H1 (cell line): ENCODE data around the gene LAMC3. TPM values are rescaled to one million over a fixed set of nuclear protein-coding genes. Genes with fewer than 3 reads are reported as not detected.

Experiments
- CTCF ChIA-PET: fragments of 300-600 bp; sonication (Branson Sonifier 250); formaldehyde crosslinking; loops from one replicate; lab custom pipeline; 2021; ENCODE audit not compliant: partially characterized antibody; lab: Charles Lee
- POLR2A ChIA-PET: fragments of 300-600 bp; sonication (Branson Sonifier 250); formaldehyde crosslinking; loops from one replicate; lab custom pipeline; 2021; ENCODE audit warnings: inconsistent platforms; ENCODE audit not compliant: partially characterized antibody; lab: Charles Lee
- DNase-seq, 2 experiments: peaks; one replicate each; pipeline versions ENCODE4 v3.0.0 to v3.0.0-alpha.2; 2010 to 2022; ENCODE audit warnings: low spot score in 2 of 2, low read depth in 1 of 2, mixed read lengths in 1 of 2
- FAIRE-seq: peaks from 2 replicates; lab custom pipeline; 2011; peaks lifted over from hg19 to GRCh38; lab: Jason Lieb, UNC
- H2AFZ ChIP-seq: 2 replicates; pipeline ENCODE4 v1.8.1; 2012; ENCODE audit warnings: low read length, inconsistent platforms
- H2AK5ac ChIP-seq: 2 replicates; pipeline ENCODE4 v1.6.1; 2013; ENCODE audit warnings: low read depth, low read length
- H2BK120ac ChIP-seq: replicated peaks from 2 replicates; pipeline ENCODE3; 2013; ENCODE audit warnings: low read depth, low read length, inconsistent platforms
- H2BK12ac ChIP-seq: 2 replicates; pipeline ENCODE4 v1.6.1; 2013; ENCODE audit warnings: low read depth, low read length
- H2BK15ac ChIP-seq: 2 replicates; pipeline ENCODE4 v1.6.1; 2013; ENCODE audit warnings: low read length
- H2BK20ac ChIP-seq: 2 replicates; pipeline ENCODE4 v1.6.1; 2013; ENCODE audit warnings: low read length
- H2BK5ac ChIP-seq: 2 replicates; pipeline ENCODE4 v1.6.1; 2013; ENCODE audit warnings: low read depth, low read length
- H3K14ac ChIP-seq: 2 replicates; pipeline ENCODE4 v1.6.1; 2013; ENCODE audit warnings: inconsistent platforms; ENCODE audit not compliant: insufficient read length
- H3K18ac ChIP-seq: 2 replicates; pipeline ENCODE4 v1.6.1; 2013; ENCODE audit warnings: low read length; ENCODE audit errors: extremely low read depth
- H3K23ac ChIP-seq: 2 replicates; pipeline ENCODE4 v1.6.1; 2013; ENCODE audit warnings: inconsistent platforms; ENCODE audit not compliant: insufficient read length
- H3K23me2 ChIP-seq: 2 replicates; pipeline ENCODE4 v1.6.1; 2013; ENCODE audit warnings: low read depth, low read length
- H3K27ac ChIP-seq: 2 replicates; pipeline ENCODE4 v1.6.1; 2011; ENCODE audit warnings: low read depth, low read length, inconsistent platforms
- H3K27me3 ChIP-seq, 4 experiments: replicated peaks in 1 of 4; 1 replicate in 1 of 4; 2 replicates in 3 of 4; pipeline versions ENCODE4 v1.6.1 to v1.8.1; 2011 to 2013; ENCODE audit warnings: low read length in 3 of 4, mild to moderate bottlenecking in 3 of 4, inconsistent platforms in 2 of 4, mixed read lengths in 2 of 4, moderate library complexity in 1 of 4; ENCODE audit not compliant: control insufficient read depth in 3 of 4, insufficient read depth in 3 of 4; ENCODE audit errors: extremely low read depth in 1 of 4
- H3K36me3 ChIP-seq, 4 experiments: 2 replicates each; pipeline versions ENCODE4 v1.6.1 to v1.8.1; 2011 to 2013; ENCODE audit warnings: mild to moderate bottlenecking in 4 of 4, low read length in 3 of 4, moderate library complexity in 2 of 4, control low read depth in 1 of 4, inconsistent platforms in 1 of 4; ENCODE audit not compliant: insufficient read depth in 4 of 4, control insufficient read depth in 2 of 4
- H3K4ac ChIP-seq: replicated peaks from 2 replicates; pipeline ENCODE3; 2013; ENCODE audit warnings: low read length, low read depth, mixed read lengths, inconsistent platforms; ENCODE audit not compliant: insufficient read length
- H3K4me1 ChIP-seq, 4 experiments: replicated peaks in 1 of 4; 1 replicate in 1 of 4; 2 replicates in 3 of 4; pipeline versions ENCODE4 v1.6.1 to v1.8.1; 2011 to 2013; ENCODE audit warnings: low read length in 3 of 4, inconsistent platforms in 2 of 4, mixed read lengths in 1 of 4; ENCODE audit not compliant: insufficient read depth in 4 of 4, control insufficient read depth in 3 of 4
- H3K4me2 ChIP-seq, 2 experiments: 2 replicates each; pipeline versions ENCODE4 v1.6.1 to v1.8.1; 2011 to 2013; ENCODE audit warnings: low read depth in 2 of 2, low read length in 2 of 2, control low read depth in 1 of 2, inconsistent platforms in 1 of 2, mild to moderate bottlenecking in 1 of 2; ENCODE audit not compliant: insufficient read depth in 1 of 2
- H3K4me3 ChIP-seq, 4 experiments: fragments of 200-600, 300-600 bp in 1 of 4; sonication (generic), shearing (Covaris generic), sonication (Bioruptor Twin) in 1 of 4; 2 replicates each; pipeline versions ENCODE4 v1.5.1 to v1.8.1; 2011 to 2016; ENCODE audit warnings: low read length in 4 of 4, low read depth in 3 of 4, control low read depth in 2 of 4, inconsistent platforms in 2 of 4, mild to moderate bottlenecking in 2 of 4, mixed read lengths in 1 of 4, moderate library complexity in 1 of 4; ENCODE audit not compliant: insufficient read depth in 2 of 4; ENCODE audit errors: extremely low read depth in 1 of 4
- H3K56ac ChIP-seq: replicated peaks from 2 replicates; pipeline ENCODE3; 2013; ENCODE audit warnings: low read depth, mild to moderate bottlenecking, mixed read lengths, low read length, inconsistent platforms; ENCODE audit not compliant: insufficient read length
- H3K79me1 ChIP-seq: 2 replicates; pipeline ENCODE4 v1.6.1; 2013; ENCODE audit warnings: low read depth, low read length, control low read depth
- H3K79me2 ChIP-seq, 2 experiments: 2 replicates each; pipeline versions ENCODE4 v1.6.1 to v1.8.1; 2012 to 2013; ENCODE audit warnings: low read length in 2 of 2, mild to moderate bottlenecking in 2 of 2, inconsistent platforms in 1 of 2; ENCODE audit not compliant: insufficient read depth in 2 of 2, control insufficient read depth in 1 of 2
- H3K9ac ChIP-seq, 4 experiments: replicated peaks in 1 of 4; 1 replicate in 1 of 4; 2 replicates in 3 of 4; pipeline versions ENCODE4 v1.6.1 to v1.8.1; 2011 to 2013; ENCODE audit warnings: low read depth in 3 of 4, low read length in 3 of 4, control low read depth in 2 of 4, mild to moderate bottlenecking in 2 of 4, moderate library complexity in 2 of 4, inconsistent platforms in 1 of 4; ENCODE audit errors: extremely low read depth in 1 of 4
- H3K9me3 ChIP-seq, 2 experiments: 2 replicates each; pipeline versions ENCODE4 v1.6.1 to v1.8.1; 2012 to 2013; ENCODE audit warnings: mild to moderate bottlenecking in 2 of 2, moderate library complexity in 2 of 2, control low read depth in 1 of 2, inconsistent platforms in 1 of 2, low read depth in 1 of 2, low read length in 1 of 2, mixed read lengths in 1 of 2; ENCODE audit not compliant: insufficient read depth in 2 of 2
- H4K20me1 ChIP-seq, 2 experiments: replicated peaks in 1 of 2; 2 replicates each; pipeline versions ENCODE3 to v1.8.1; 2011 to 2013; ENCODE audit warnings: inconsistent platforms in 2 of 2, low read length in 2 of 2, mild to moderate bottlenecking in 1 of 2; ENCODE audit not compliant: insufficient read depth in 2 of 2, control insufficient read depth in 1 of 2
- H4K5ac ChIP-seq: 2 replicates; pipeline ENCODE4 v1.6.1; 2013; ENCODE audit warnings: low read length, low read depth, mixed read lengths, inconsistent platforms; ENCODE audit not compliant: insufficient read length
- H4K8ac ChIP-seq: 2 replicates; pipeline ENCODE4 v1.8.0; 2013; ENCODE audit warnings: mild to moderate bottlenecking, moderate library complexity, low read length, inconsistent platforms; ENCODE audit not compliant: insufficient read depth; ENCODE audit errors: extremely low read depth
- H4K91ac ChIP-seq: replicated peaks from 2 replicates; pipeline ENCODE3; 2013; ENCODE audit warnings: low read length, mixed read lengths, inconsistent platforms; ENCODE audit not compliant: insufficient read length
- ATF3 ChIP-seq: IDR thresholded peaks from 2 replicates; pipeline ENCODE4 v1.6.1; 2011; ENCODE audit warnings: low read depth, mild to moderate bottlenecking, low read length; ENCODE audit not compliant: insufficient read depth
- CHD2 ChIP-seq: IDR thresholded peaks from 2 replicates; pipeline ENCODE4 v1.6.1; 2012; ENCODE audit warnings: low read length, improper control_type of control experiment
- SUZ12 ChIP-seq: fragments of 200-600 bp; sonication (generic); IDR thresholded peaks from 2 replicates; pipeline ENCODE4 v1.6.1; 2012; ENCODE audit warnings: mild to moderate bottlenecking, inconsistent platforms, low read length, moderate library complexity, mixed read lengths
- YY1 ChIP-seq: IDR thresholded peaks from 2 replicates; pipeline ENCODE4 v1.6.1; 2011; ENCODE audit warnings: low read depth, mild to moderate bottlenecking, low read length
- WGBS, 2 experiments: shearing (Covaris generic) in 1 of 2; methylation state at CpG; one replicate each; pipeline versions ENCODE4 v1.1.6 to v1.1.7; 2013 to 2015; ENCODE audit warnings: low lambda C conversion rate in 2 of 2, mixed read lengths in 2 of 2, inconsistent platforms in 1 of 2, low coverage in 1 of 2, missing lambda C conversion rate in 1 of 2; ENCODE audit not compliant: insufficient replicate concordance in 2 of 2, insufficient coverage in 1 of 2, insufficient read length in 1 of 2; ENCODE audit errors: extremely low coverage in 1 of 2, missing lambda C conversion rate in 1 of 2; 5-methylcytosine and 5-hydroxymethylcytosine counted together
- polyA plus RNA-seq, 7 experiments: library from polyadenylated mRNA; depleted of rRNA in 3 of 7; stranded (reverse) in 5 of 7; unstranded in 2 of 7; fragments of >200 nt in 5 of 7; fragments of 200-250 nt in 2 of 7; gene quantifications; 1 replicate in 5 of 7; 2 replicates in 1 of 7; 4 replicates in 1 of 7; pipeline versions ENCODE4 v1.2.1 to v1.2.3, GENCODE V29; 2011 to 2013; ENCODE audit warnings: missing spikeins in 2 of 7, mixed read lengths in 2 of 7
- total RNA-seq: library from RNA; stranded (reverse); fragmentation: NEBNext Ultra II Directional; extraction: Animal tissue kit (Norgen Biotek cat#: 25700); gene quantifications from 2 replicates; pipeline ENCODE4 v1.2.1, GENCODE V29; 2021

The LAMC3 gene
- total and polyA plus RNA-seq, 2 of the 8 experiments (the other 6 are each of a cell fraction or from before 2014, with no cell fraction given) = 9.3 to 12.3 TPM

- no peak overlapping the region for H2BK12ac ChIP-seq
- H3K14ac ChIP-seq = no peak overlapping the region
- H2AK5ac ChIP-seq = no peak overlapping the region
- no peak overlapping the region for H2BK15ac ChIP-seq
- H3K4me3 ChIP-seq = no peak overlapping the region
- POLR2A ChIA-PET = no interaction called here
- no peaks in the 10 kb centered on the region for H3K79me1 ChIP-seq
- H3K4me2 ChIP-seq = no peak overlapping the region
- H3K4ac ChIP-seq = no peak overlapping the region
- no peak overlapping the region for H2BK120ac ChIP-seq
- H3K27me3 ChIP-seq = no peaks in the 10 kb centered on the region
- no peak overlapping the region for H4K8ac ChIP-seq
- CTCF ChIA-PET = interaction anchor here (0.6 to 1.4 kb wide), 4 partner anchors 15 to 795 kb away, joined by 3 to 5 read pairs (median 4); no protein-coding TSS in a partner anchor
- no peaks in the 10 kb centered on the region for H3K36me3 ChIP-seq
- H3K18ac ChIP-seq = no peak overlapping the region
- no peak overlapping the region for H2AFZ ChIP-seq
- no peak overlapping the region for H3K9ac ChIP-seq
- no peak for DNase-seq
- H4K20me1 ChIP-seq = peaks cover 3% of the 10 kb centered on the region in 2 experiments
- H3K23me2 ChIP-seq = peaks cover 3% of the 10 kb centered on the region; the same call in 1 of the 2 replicates
- no peak overlapping the region for H3K23ac ChIP-seq
- no peak overlapping the region for H4K5ac ChIP-seq
- H3K27ac ChIP-seq = no peak overlapping the region
- FAIRE-seq = no peak
- no peaks in the 10 kb centered on the region for H3K4me1 ChIP-seq
- H2BK20ac ChIP-seq = no peak overlapping the region
- H3K9me3 ChIP-seq = no peaks in the 10 kb centered on the region
- H3K56ac ChIP-seq = no peak overlapping the region
- no peaks in the 10 kb centered on the region for H3K79me2 ChIP-seq
- H2BK5ac ChIP-seq = no peak overlapping the region
- H4K91ac ChIP-seq = no peak overlapping the region
- 82% methylated on average over 18 of the region's 21 CpGs; no CpG with 5 or more reads in 1 of the 2 experiments for WGBS, 2 experiments
- TF ChIP-seq SUZ12 (no peak), ATF3 (no peak), CHD2 (no peak), YY1 (no peak)
Observed at GRCh38 chr9:131060900-131061630, 52.1 kb downstream of the LAMC3 start.
